Measurements from ENCODE around the gene PLEKHA7. TPM values are rescaled to one million over a fixed set of nuclear protein-coding genes. Genes with fewer than 3 reads are reported as not detected.

Gene PLEKHA7
- total RNA-seq, 1 experiment from 2014 or later, result 13.0 TPM

- POLR2A ChIA-PET, result no interaction called here
- H3K9me3 Mint-ChIP-seq, result peaks cover 6% of the 10 kb centered on the region
- CTCF ChIA-PET, result no interaction called here
Measured at GRCh38 chr11:16902182-16902581, 112.0 kb downstream of the PLEKHA7 start.

GRCh38 chr11:16900491-16900890, 113.7 kb downstream of the PLEKHA7 start:
- POLR2A ChIA-PET, result no interaction called here
- Mint-ChIP-seq H3K27ac (no peak overlapping the region), H3K4me3 (no peak overlapping the region), H3K27me3 (ENCODE audit: low read depth) (peaks cover 50% of the 10 kb centered on the region), H3K9me3 (peaks cover 3% of the 10 kb centered on the region; the same call in 1 of the 2 replicates), H3K4me1 (peaks cover 44% of the 10 kb centered on the region), H3K36me3 (no peaks in the 10 kb centered on the region)
- no peak for DNase-seq (ENCODE audit: low spot score)
- CTCF ChIA-PET, result interaction anchor here (0.7 to 1.6 kb wide), 2 partner anchors 80 to 163 kb away, joined by 3 to 4 read pairs; no protein-coding TSS in a partner anchor
- ATAC-seq, result no peak
- TF ChIP-seq TP53 (CRISPR knock-in tag; IDR thresholded peaks at IDR 0.05) (no peak), ETV6 (CRISPR knock-in tag; IDR thresholded peaks at IDR 0.05) (no peak), IRF2 (CRISPR knock-in tag; IDR thresholded peaks at IDR 0.05; ENCODE audit: borderline replicate concordance, low read depth) (no peak), OVOL2 (CRISPR knock-in tag; IDR thresholded peaks at IDR 0.05; ENCODE audit: borderline replicate concordance) (no peak), ATF1 (CRISPR knock-in tag; IDR thresholded peaks at IDR 0.05) (no peak), HMGA2 (CRISPR knock-in tag; IDR thresholded peaks at IDR 0.05) (no peak), ZNF317 (CRISPR knock-in tag; IDR thresholded peaks at IDR 0.05; ENCODE audit: borderline replicate concordance, low read depth) (no peak), CREM (CRISPR knock-in tag; IDR thresholded peaks at IDR 0.05) (no peak), EMX1 (CRISPR knock-in tag; IDR thresholded peaks at IDR 0.05) (no peak), GRHL2 (CRISPR knock-in tag; IDR thresholded peaks at IDR 0.05; ENCODE audit: insufficient replicate concordance, severe bottlenecking) (no peak), ZNF138 (CRISPR knock-in tag; conservative IDR thresholded peaks at IDR 0.05) (no peak), SMAD3 (CRISPR knock-in tag; IDR thresholded peaks at IDR 0.05; ENCODE audit: borderline replicate concordance) (no peak), NR2C2 (CRISPR knock-in tag; IDR thresholded peaks at IDR 0.05) (no peak), FOXK1 (CRISPR knock-in tag; IDR thresholded peaks at IDR 0.05) (no peak), AFF4 (CRISPR knock-in tag; IDR thresholded peaks at IDR 0.05; ENCODE audit: borderline replicate concordance) (no peak), JUN (CRISPR knock-in tag; IDR thresholded peaks at IDR 0.05) (no peak), PRDM15 (CRISPR knock-in tag; IDR thresholded peaks at IDR 0.05) (no peak), NFATC4 (CRISPR knock-in tag; IDR thresholded peaks at IDR 0.05) (no peak)
- TF ChIP-seq, protein P1, sequence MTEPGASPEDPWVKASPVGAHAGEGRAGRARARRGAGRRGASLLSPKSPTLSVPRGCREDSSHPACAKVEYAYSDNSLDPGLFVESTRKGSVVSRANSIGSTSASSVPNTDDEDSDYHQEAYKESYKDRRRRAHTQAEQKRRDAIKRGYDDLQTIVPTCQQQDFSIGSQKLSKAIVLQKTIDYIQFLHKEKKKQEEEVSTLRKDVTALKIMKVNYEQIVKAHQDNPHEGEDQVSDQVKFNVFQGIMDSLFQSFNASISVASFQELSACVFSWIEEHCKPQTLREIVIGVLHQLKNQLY (CRISPR knock-in tag; IDR thresholded peaks at IDR 0.05), result no peak

More at GRCh38 chr11:16902182-16902581, 112.0 kb downstream of the PLEKHA7 start:
- Mint-ChIP-seq H3K27me3 (ENCODE audit: low read depth) (peaks cover 33% of the 10 kb centered on the region), H3K4me1 (peaks cover 29% of the 10 kb centered on the region), H3K4me3 (no peak overlapping the region), H3K36me3 (peaks cover 4% of the 10 kb centered on the region), H3K27ac (no peak overlapping the region)
- DNase-seq (ENCODE audit: low spot score), result no peak
- no peak for ATAC-seq
- TF ChIP-seq TCF7 (CRISPR knock-in tag; IDR thresholded peaks at IDR 0.05; ENCODE audit: low read depth) (no peak), TEAD1 (CRISPR knock-in tag; IDR thresholded peaks at IDR 0.05) (no peak), E2F1 (CRISPR knock-in tag; IDR thresholded peaks at IDR 0.05) (no peak), IRF2 (CRISPR knock-in tag; IDR thresholded peaks at IDR 0.05; ENCODE audit: borderline replicate concordance, low read depth) (no peak), ZBTB43 (CRISPR knock-in tag; IDR thresholded peaks at IDR 0.05) (no peak), EMX1 (CRISPR knock-in tag; IDR thresholded peaks at IDR 0.05) (no peak)

All from WTC11 (cell line).